GM21367 (cell line): Measurements from ENCODE around the gene PROSER3.
"Not testable (repeated sequence)": the region's sequence is repeated elsewhere in the genome, so short reads cannot be mapped to it uniquely, and the experiment has no call there.

Experiments used
- ATAC-seq: cut with Tn5 transposase; IDR thresholded peaks from one replicate; pipeline ENCODE4 v1.9.1; 2021; ENCODE audit not compliant: unreplicated experiment

The PROSER3 gene

GRCh38 chr19:35789978-35790944 lies 32.3 kb downstream of the PROSER3 start:
- ATAC-seq: no peak

DNA sequence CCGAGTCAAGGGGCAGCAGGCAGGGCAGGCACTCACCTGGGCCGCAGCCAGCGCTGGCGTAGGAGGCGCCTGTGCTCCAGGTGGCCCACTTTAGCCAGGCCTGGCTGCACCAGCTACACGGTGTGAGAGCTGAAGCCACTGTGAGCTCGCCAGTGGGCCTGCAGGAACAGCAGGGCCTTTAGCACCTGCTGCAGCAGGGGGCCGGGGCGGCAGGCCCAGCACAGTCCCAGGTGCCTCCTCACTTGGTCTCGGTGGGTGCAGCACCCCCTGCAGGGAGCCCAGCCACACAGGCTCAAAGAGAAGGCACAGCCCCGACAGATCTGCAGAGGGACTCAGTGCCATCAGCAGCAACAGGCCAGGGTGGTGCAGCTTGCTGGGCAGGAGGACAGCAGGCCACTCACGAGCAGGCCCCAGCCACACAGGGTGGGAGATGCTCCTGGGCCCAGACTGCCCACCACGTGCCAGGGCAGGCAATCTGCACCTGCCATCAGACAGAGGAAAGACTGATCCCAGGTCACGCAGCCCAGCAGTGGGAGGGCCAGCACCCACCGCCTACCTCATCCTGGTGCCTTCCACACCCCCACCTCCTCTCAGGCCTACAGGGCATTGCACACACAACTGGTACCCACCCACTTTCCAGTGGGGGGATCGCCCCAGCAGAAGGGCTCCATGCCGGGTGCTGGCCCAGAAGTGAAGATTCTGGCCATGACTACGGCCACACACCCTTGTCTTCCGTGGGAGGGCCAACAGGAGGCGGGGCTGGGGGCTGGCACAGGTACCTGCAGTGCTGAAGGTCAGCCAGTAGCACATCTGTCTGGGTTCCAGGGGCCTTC lies 33.2 kb downstream of the PROSER3 start:
- ATAC-seq: no peak

DNA sequence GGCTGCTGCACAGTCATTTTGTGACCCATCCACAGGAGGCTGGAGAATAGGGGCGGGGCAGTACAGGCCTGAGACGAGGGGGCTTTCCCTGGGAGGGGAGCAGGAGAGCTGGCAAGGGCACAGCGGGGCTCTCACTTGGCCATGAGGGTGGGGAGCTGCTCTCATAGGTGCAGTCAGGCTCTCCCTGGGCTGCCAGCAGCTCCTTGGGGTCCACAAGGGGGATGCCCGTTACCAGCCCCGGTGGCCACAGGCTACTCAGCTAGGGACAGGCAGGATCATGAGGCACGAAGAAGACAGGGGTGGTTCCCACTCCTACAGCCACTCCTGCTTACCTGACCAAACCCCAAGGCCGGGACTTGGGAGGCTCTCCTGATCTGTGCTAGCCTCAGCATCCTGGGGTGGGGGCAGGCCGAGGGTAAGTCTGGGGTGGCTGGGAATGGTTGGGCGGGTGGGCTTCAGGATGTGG lies 33.9 kb downstream of the PROSER3 start:
- ATAC-seq: no peak

DNA sequence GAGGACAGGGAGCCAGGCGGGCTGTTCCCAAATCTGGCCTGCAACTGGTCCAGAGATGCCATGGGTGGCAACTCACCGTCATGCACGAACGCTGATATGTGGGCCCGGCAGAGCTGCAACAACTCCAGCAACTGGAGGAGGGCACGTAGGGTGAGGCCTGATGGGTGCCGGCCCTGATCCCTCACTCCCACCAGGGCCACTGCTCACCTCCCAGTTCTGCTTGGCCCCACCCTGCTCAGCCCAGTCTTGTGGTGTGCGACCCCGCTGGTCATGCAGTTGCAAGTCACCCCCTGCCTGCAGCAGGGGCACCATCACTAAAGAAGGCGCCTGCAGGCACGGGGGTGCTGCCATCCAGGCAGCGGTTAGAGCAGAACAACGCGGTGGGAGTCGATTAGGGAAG lies 34.3 kb downstream of the PROSER3 start:
- ATAC-seq: no peak

- ATAC-seq: no peak
These were observed 34.9 kb downstream of the PROSER3 start for GRCh38 chr19:35792888-35793287.

DNA sequence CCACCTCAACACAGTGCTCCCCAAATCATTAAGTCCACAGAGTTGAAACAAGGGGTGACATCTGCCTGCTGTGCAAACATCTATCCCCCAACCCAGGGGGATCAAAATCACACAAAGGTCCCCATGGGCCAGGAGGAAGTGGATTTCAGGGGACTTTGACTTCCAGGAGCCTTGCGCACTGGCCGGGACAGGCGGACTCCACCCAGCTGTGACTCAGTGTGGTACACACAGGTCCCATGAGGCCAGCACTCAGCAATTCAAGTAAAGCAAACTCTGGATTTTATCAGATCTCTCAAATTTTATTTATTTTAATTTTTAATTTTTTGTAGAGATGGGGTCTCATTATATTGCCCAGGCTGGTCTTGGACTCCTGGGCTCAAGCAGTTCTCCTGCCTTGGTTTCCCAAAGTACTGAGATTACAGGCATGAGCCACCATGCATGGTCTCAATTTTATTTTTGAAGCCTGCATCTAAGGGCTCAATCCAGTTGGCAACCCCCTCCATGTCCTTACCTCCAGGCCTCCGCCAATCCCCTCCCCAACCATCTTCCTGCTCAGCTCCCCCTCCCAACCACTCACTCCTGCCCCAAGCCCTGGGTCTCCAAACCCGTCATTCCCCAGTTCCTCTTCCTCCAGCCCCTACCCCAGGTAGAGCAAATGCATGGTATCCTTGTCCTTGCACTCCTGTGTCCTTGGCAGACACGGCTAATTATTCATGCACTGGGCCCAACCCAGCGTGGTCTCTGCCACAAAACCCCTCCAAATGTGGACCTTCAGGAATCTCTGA lies 35.6 kb downstream of the PROSER3 start:
- no peak for ATAC-seq

- not testable (repeated sequence) for ATAC-seq
These were observed 37.6 kb downstream of the PROSER3 start for GRCh38 chr19:35795564-35795963.

- no peak for ATAC-seq
These were observed 38.9 kb downstream of the PROSER3 start for GRCh38 chr19:35796645-35797542.

DNA sequence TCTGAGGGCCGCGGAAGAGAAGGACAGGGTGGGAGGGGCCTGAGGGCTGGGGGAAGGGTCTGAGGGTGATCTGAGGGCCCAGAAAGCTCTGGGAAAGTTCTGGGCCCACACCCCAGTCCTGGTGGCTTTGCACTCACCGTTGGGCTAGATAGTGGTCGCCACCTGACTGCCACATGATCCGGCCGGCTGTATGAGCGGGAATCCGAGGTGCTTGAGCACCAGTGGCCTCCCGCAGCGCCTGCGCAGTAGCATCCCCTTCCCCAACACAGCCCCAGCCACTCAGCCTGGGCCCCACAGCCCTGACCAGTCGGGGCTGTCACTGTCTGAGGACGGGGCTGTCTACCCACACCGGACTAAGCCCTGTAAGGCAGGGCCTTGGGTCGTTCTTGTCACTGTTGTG lies 39.7 kb downstream of the PROSER3 start:
- no peak for ATAC-seq

GRCh38 chr19:35801828-35802227 lies 43.9 kb downstream of the PROSER3 start:
- ATAC-seq: no peak

DNA sequence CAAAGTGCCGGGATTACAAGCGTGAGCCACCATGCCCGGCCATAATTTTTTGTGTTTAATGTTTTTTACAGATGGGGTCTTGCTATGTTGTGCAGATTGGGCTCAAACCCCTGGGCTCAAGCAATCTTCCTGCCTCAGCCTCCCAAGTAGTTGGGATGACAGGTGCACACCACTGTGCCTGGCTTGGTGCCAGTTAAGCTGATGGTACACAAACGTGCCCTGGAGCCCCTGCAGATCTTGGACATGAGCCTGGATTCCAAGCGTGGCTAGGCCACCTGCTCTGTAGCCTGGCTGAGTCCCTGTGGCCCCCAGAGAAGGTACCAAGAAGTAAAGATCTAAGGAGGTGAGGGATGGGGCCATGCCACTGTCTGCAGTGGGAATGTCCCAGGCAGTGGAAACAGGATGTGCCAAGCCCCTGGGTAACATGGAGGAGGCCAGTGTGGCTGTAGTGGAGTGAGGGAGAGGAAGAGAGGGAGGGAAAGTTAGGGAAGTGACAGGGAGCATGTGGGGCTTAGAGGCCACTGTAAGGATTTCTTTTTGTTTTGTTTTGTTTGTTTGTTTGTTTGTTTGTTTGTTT lies 47.6 kb downstream of the PROSER3 start:
- ATAC-seq: no peak

DNA sequence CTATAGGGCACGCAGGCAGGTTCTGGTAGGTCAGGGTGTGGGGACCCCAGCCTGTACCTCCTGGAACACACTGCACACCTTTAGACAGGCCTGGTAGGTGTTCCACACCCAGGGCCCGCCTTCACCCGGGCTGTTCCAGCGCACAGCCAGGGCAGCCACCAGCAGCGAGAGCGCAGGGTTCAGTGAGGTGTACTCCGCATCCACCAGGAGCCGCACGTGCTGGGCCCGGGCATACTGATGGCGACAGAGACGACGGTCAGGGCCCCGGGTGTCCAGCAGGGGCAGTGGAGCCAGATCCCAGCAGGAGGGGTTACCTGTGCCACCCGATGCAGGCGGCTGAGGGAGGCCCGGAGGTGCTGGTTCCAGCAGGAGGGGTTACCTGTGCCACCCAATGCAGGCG lies 48.6 kb downstream of the PROSER3 start:
- no peak for ATAC-seq

- no peak for ATAC-seq
These were observed 49.7 kb downstream of the PROSER3 start for GRCh38 chr19:35807633-35808032.

- ATAC-seq: no peak
These were observed 53.6 kb downstream of the PROSER3 start for GRCh38 chr19:35811317-35812219.

DNA sequence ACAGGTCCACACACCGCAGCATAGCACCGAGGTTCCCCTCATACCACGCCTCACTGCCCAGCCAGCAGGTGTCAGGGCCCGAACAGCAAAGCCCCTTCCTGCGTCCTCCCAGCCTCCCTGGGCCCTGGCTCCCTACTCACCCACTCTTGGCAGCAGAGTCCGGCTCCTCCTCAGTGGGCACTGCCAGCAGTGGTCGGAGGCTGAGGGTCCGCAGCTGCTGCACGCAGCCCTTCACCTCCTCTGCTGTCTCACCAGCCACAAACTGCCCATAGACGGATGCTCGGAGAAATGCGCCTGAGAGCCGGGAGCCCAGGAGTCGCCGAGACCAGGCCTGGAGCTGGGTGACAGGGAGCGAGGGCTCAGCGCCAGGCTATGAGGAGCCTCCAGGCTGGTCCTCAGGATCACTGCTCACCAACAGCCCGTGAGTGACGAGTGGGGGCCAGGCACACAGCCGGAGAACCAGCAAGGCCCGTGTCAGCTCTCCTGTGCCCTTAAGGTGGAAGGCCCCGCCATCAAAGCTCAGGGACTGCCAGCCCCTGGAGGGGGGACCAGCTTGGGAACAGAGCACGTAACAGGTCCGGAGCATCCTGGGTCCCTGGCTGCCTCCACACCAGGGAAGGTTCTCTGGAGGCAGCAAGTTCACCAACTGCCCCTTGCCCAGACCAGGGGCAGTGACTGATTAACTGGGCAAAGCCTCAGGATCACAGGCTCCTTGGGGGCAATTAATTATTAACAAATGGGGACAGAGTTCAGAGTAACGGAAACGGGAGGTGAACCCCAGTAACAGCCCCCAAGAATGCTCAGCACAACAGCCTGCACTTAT lies 54.5 kb downstream of the PROSER3 start, which contains the start of gene PRODH2:
Gene PRODH2 (minus strand): TSS at position 626 of the 823 bp plus-strand sequence. CDS start 40 bp downstream, at position 586.
- ATAC-seq: no peak

GRCh38 chr19:35813043-35813890 lies 55.3 kb downstream of the PROSER3 start:
- no peak for ATAC-seq

- no peak for ATAC-seq
These were observed 58.3 kb downstream of the PROSER3 start for GRCh38 chr19:35816262-35816661.
